HepG2 (cell line): ENCODE data around the gene FAM20C. TPM values are rescaled to one million over a fixed set of nuclear protein-coding genes. Genes with fewer than 3 reads are reported as not detected.

Experiments used
- EEA1 ChIP-seq: sonication (generic); formaldehyde crosslinking; IDR thresholded peaks from 2 replicates; pipeline ENCODE4 v1.5.1; 2020; ENCODE audit warnings: mild to moderate bottlenecking, missing genetic modification reagents, borderline replicate concordance
- KDM6A ChIP-seq: IDR thresholded peaks from 2 replicates; pipeline ENCODE4 v1.6.1; 2016; ENCODE audit warnings: low read depth
- RXRB ChIP-seq: IDR thresholded peaks from 2 replicates; pipeline ENCODE4 v1.6.1; 2016; ENCODE audit warnings: borderline replicate concordance, missing genetic modification reagents, missing compliant biosample characterization
- SAP130 ChIP-seq: IDR thresholded peaks from 2 replicates; pipeline ENCODE4 v1.6.1; 2016; ENCODE audit warnings: low read depth
- SIX1 ChIP-seq: sonication (generic); formaldehyde crosslinking; IDR thresholded peaks from 2 replicates; pipeline ENCODE4 v1.4.0; 2020; ENCODE audit warnings: missing genetic modification reagents, borderline replicate concordance
- SRF ChIP-seq: IDR thresholded peaks from 2 replicates; pipeline ENCODE4 v1.6.1; 2011; ENCODE audit warnings: mild to moderate bottlenecking, low read depth, low read length, moderate library complexity
- SYNCRIP ChIP-seq: fragments of 200-400 bp; formaldehyde crosslinking; IDR thresholded peaks from 2 replicates; pipeline ENCODE4 v1.6.1; 2018; ENCODE audit warnings: mild to moderate bottlenecking, low read depth, low read length; ENCODE audit not compliant: insufficient read depth
- ZNF235 ChIP-seq: sonication (generic); formaldehyde crosslinking; IDR thresholded peaks from 2 replicates; pipeline ENCODE4 v1.8.1; 2023; ENCODE audit warnings: mild to moderate bottlenecking, missing genetic modification reagents, borderline replicate concordance
- ZNF552 ChIP-seq: sonication (generic); formaldehyde crosslinking; IDR thresholded peaks from 2 replicates; pipeline ENCODE4 v1.9.0; 2022; ENCODE audit warnings: missing genetic modification reagents, mild to moderate bottlenecking, borderline replicate concordance
- ZSCAN20 ChIP-seq: sonication (generic); formaldehyde crosslinking; IDR thresholded peaks from 2 replicates; pipeline ENCODE4 v1.4.0; 2020; ENCODE audit warnings: missing genetic modification reagents, mild to moderate bottlenecking, borderline replicate concordance
- ZSCAN31 ChIP-seq: sonication (generic); formaldehyde crosslinking; IDR thresholded peaks from 2 replicates; pipeline ENCODE4 v1.5.0; 2020; ENCODE audit warnings: low read depth, mild to moderate bottlenecking, missing genetic modification reagents
- polyA plus RNA-seq, 8 experiments: library from polyadenylated mRNA; depleted of rRNA in 3 of 8; stranded (reverse) in 7 of 8; unstranded in 1 of 8; fragments of >200 nt; fragmentation: Illumina TruSeq in 4 of 8; extraction: Trizol in 4 of 8; gene quantifications; 2 replicates each; pipeline versions ENCODE4 v1.2.1 to v1.2.3, GENCODE V29; 2011 to 2016; ENCODE audit warnings: low read depth in 4 of 8, missing spikeins in 1 of 8, mixed read lengths in 1 of 8; ENCODE audit not compliant: insufficient read depth in 1 of 8
- total RNA-seq, 5 experiments: library from RNA; depleted of rRNA; stranded (reverse); fragments of >200 nt; fragmentation: Illumina TruSeq; extraction: Trizol; gene quantifications; 2 replicates each; pipeline ENCODE4 v1.2.3, GENCODE V29; 2016; ENCODE audit warnings: low read depth in 1 of 5
- TF ChIP-seq, protein P1 (sequence below): IDR thresholded peaks from 2 replicates; pipeline ENCODE4 v1.6.1; 2016; ENCODE audit warnings: mild to moderate bottlenecking
- TF ChIP-seq, protein P2 (sequence below): sonication (generic); formaldehyde crosslinking; IDR thresholded peaks from 2 replicates; pipeline ENCODE4 v1.5.0; 2020; ENCODE audit warnings: missing genetic modification reagents, mild to moderate bottlenecking, borderline replicate concordance
- TF ChIP-seq, protein P3 (sequence below): sonication (generic); formaldehyde crosslinking; IDR thresholded peaks from 2 replicates; pipeline ENCODE4 v1.8.0; 2022; ENCODE audit warnings: missing genetic modification reagents, mild to moderate bottlenecking, inconsistent platforms, borderline replicate concordance
- TF ChIP-seq, protein P4 (sequence below): IDR thresholded peaks from 2 replicates; pipeline ENCODE4 v1.6.1; 2016; ENCODE audit warnings: missing biosample characterization, missing genetic modification reagents, low read depth
- TF ChIP-seq, protein P5 (sequence below): IDR thresholded peaks from 2 replicates; pipeline ENCODE4 v1.6.1; 2016

Gene FAM20C
- total and polyA plus RNA-seq, 2 of the 13 experiments (the other 11 are each of a cell fraction or from before 2014, with no cell fraction given) = 11.9 to 19.9 TPM

DNA sequence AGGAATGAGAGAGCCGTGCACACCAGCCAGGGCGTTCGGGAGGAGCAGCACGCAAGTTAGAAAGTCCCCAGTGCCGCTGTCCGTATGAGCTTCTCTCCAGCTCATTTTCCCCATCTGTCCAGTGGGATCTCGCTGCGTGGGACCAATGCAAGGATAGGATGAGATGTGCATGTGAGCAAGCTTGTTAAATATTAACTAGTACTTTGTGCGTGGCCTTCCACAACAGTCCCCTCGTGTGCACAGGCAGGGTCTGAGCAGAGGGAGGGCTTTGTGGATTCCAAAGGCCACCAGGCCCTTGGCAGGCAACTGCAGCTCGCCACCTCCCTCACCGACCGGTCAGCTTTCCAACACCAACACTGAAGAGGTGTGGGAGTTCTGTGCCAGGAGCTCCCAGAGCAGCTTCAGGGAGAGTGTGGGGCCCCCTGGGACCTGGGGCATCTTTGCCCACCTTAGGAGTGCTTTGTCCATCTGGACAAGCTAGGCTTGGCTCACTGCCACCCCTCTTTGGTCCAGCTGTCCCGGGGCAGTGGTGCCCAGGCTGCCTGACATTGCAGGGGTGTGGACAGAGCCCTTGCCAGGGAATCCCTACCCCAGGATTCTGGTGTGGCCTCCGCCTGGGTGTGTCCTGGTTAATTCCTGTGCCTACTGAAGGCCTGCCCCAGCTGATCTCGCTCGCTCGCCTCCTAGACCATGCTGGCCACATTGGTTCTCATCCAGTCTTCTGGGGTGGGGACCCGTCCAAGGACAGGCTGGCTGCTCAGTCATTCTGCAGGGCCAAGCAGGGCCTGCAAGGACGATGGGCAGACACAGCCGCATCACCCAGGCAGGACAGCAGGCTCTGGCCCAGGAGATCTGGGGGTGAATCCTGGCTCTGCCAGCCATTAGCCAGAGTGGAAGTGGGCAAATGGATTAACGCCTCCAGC, 5.3 kb downstream of the FAM20C start (continued):
- peak; percentile 76; the same call in 1 of the 2 replicates for TF ChIP-seq SAP130
- TF ChIP-seq, protein P1, sequence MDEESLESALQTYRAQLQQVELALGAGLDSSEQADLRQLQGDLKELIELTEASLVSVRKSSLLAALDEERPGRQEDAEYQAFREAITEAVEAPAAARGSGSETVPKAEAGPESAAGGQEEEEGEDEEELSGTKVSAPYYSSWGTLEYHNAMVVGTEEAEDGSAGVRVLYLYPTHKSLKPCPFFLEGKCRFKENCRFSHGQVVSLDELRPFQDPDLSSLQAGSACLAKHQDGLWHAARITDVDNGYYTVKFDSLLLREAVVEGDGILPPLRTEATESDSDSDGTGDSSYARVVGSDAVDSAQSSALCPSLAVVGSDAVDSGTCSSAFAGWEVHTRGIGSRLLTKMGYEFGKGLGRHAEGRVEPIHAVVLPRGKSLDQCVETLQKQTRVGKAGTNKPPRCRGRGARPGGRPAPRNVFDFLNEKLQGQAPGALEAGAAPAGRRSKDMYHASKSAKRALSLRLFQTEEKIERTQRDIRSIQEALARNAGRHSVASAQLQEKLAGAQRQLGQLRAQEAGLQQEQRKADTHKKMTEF (CRISPR knock-in tag) = 0 out of 2 replicates have a peak, but pooled peaks have one; percentile 40
- TF ChIP-seq ZNF235 (CRISPR knock-in tag) = no peak
- TF ChIP-seq, protein P2, sequence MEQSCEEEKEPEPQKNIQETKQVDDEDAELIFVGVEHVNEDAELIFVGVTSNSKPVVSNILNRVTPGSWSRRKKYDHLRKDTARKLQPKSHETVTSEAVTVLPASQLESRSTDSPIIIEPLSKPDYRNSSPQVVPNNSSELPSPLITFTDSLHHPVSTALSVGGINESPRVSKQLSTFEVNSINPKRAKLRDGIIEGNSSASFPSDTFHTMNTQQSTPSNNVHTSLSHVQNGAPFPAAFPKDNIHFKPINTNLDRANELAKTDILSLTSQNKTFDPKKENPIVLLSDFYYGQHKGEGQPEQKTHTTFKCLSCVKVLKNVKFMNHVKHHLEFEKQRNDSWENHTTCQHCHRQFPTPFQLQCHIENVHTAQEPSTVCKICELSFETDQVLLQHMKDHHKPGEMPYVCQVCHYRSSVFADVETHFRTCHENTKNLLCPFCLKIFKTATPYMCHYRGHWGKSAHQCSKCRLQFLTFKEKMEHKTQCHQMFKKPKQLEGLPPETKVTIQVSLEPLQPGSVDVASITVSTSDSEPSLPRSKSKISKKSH (CRISPR knock-in tag) = peak; percentile 55; the same call in 1 of the 2 replicates
- TF ChIP-seq, protein P3, sequence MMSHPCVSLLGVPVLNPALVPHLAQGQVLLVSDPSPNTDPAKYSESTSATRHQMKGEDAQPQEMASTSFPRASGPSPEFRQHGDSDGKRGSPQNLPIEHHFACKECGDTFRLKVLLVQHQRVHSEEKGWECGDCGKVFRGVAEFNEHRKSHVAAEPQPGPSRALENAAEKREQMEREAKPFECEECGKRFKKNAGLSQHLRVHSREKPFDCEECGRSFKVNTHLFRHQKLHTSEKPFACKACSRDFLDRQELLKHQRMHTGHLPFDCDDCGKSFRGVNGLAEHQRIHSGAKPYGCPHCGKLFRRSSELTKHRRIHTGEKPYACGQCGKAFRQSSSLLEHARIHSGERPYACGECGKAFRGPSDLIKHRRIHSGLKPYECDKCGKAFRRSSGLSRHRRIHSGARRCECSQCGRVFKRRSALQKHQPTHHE (CRISPR knock-in tag) = 0 out of 2 replicates have a peak, but pooled peaks have one; percentile 30
- peak; percentile 43; the same call in 1 of the 2 replicates for TF ChIP-seq RXRB (CRISPR knock-in tag)
- TF ChIP-seq, protein P4, sequence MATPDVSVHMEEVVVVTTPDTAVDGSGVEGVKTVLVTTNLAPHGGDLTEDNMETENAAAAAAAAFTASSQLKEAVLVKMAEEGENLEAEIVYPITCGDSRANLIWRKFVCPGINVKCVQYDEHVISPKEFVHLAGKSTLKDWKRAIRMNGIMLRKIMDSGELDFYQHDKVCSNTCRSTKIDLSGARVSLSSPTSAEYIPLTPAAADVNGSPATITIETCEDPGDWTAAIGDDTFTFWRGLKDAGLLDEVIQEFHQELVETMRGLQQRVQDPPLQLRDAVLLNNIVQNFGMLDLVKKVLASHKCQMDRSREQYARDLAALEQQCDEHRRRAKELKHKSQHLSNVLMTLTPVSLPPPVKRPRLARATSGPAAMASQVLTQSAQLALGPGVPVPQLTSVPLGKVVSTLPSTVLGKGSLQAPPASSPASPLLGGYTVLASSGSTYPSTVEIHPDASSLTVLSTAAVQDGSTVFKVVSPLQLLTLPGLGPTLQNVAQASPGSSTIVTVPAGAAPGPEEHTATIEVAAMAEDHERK (CRISPR knock-in tag) = no peak
- no peak for TF ChIP-seq SYNCRIP
- no peak for TF ChIP-seq EEA1 (CRISPR knock-in tag)
- TF ChIP-seq KDM6A (CRISPR knock-in tag) = 0 out of 2 replicates have a peak, but pooled peaks have one; percentile 35
- TF ChIP-seq, protein P5, sequence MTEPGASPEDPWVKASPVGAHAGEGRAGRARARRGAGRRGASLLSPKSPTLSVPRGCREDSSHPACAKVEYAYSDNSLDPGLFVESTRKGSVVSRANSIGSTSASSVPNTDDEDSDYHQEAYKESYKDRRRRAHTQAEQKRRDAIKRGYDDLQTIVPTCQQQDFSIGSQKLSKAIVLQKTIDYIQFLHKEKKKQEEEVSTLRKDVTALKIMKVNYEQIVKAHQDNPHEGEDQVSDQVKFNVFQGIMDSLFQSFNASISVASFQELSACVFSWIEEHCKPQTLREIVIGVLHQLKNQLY = peak; percentile 81
- no peak for TF ChIP-seq ZSCAN31
- TF ChIP-seq SRF = no peak
- no peak for TF ChIP-seq SIX1 (CRISPR knock-in tag)
- no peak for TF ChIP-seq ZSCAN20 (CRISPR knock-in tag)
- TF ChIP-seq ZNF552 (CRISPR knock-in tag) = peak; percentile 95
- TF ChIP-seq, all 625 proteins: peak for 119
